Epithelial cell of esophagus (primary cell): ENCODE data around the gene TNFRSF25.
"Not testable (repeated sequence)": the region's sequence is repeated elsewhere in the genome, so short reads cannot be mapped to it uniquely, and the experiment has no call there.

ENCODE experiments used
- DNase-seq: peaks from one replicate; pipeline ENCODE4 v3.0.0; 2010; ENCODE audit warnings: low read depth
- H3K4me3 ChIP-seq: 2 replicates; pipeline ENCODE4 v1.5.1; 2011; ENCODE audit warnings: mild to moderate bottlenecking, low read length, control low read depth
- TF ChIP-seq, protein P1 (sequence below): IDR thresholded peaks from 2 replicates; pipeline ENCODE4 v1.5.1; 2011; ENCODE audit warnings: low read depth, mild to moderate bottlenecking, low read length, control low read depth, inconsistent platforms; ENCODE audit not compliant: insufficient read depth; ENCODE audit errors: missing control alignments

TNFRSF25 gene

DNA sequence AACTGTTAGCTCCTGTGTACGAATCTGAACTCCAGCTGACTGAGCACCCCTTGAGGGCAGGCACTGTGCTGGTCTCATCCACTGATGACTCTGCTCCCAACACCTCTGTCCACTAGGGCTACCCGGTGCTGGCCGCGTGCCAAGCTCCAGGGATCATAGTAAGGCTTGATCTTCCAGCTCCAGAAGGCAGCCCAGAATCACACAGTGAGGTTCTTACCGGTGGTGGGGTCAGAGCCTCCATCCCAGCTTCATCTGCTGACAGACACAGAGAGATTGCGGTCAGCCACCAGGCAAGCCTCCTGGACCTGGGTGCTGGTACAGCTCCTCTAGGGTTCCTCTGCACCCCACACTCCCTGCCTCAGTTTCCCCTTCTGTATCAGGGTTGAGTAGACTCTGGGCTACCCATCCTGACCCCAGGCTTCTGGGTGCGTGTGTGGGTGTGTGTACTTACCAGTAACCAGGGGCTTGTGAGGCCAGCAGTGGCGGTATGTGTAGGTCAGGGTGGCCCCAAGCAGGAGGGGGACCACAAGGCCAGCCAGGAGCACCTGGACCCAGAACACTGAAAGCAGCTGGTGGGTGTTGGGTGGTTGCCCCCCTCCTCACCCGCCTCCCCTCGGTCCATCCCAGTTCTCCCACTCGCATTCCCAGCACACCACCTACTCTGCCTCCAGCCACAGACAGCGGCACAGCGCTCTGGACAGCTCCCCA, 3.4 kb downstream of the TNFRSF25 start:
- no peak for DNase-seq
- H3K4me3 ChIP-seq, result no peak overlapping the region
- TF ChIP-seq, protein P1, sequence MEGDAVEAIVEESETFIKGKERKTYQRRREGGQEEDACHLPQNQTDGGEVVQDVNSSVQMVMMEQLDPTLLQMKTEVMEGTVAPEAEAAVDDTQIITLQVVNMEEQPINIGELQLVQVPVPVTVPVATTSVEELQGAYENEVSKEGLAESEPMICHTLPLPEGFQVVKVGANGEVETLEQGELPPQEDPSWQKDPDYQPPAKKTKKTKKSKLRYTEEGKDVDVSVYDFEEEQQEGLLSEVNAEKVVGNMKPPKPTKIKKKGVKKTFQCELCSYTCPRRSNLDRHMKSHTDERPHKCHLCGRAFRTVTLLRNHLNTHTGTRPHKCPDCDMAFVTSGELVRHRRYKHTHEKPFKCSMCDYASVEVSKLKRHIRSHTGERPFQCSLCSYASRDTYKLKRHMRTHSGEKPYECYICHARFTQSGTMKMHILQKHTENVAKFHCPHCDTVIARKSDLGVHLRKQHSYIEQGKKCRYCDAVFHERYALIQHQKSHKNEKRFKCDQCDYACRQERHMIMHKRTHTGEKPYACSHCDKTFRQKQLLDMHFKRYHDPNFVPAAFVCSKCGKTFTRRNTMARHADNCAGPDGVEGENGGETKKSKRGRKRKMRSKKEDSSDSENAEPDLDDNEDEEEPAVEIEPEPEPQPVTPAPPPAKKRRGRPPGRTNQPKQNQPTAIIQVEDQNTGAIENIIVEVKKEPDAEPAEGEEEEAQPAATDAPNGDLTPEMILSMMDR, result no peak

DNA sequence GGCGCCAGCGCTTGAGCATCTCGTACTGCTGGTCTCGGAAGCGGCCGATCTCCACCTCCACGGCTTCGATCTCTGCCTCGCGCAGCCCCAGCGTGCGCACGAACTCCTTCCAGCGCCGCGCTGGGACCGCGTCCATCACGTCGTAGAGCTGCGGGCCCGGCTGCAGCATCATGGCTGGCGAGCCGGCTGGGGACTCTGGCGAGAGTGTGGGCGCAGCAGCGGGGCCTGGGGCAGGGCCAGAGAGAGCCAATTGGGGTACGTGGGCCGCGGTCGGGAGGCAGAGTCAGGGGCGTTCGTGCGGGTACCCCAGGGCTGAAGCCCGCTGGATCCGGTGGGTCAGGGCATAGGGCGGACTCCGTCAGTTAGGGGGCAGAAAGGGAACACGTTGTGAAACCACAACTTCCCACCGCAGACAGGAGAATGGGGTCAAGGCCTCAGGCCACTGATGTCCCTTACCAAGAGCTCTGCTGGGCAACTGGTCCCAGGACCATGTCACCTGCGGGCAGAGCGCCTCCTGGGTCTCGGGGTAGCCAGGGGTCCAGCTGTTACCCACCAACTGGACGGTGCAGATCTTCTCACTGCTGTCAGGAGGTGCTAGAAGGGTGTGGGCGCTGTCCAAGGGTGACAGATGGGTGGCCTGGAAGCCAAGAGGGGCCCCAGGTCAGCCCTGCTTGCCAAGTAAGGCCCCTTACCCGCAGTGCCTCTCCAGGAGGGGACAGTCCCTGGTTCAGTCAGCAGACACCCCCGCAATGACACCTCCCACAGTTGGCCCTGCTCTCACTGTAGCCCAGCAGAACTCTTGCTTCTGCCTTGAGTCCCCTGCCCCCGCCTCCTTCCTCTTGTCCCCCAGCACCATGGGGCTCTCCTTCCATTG, 4.2 kb downstream of the TNFRSF25 start:
- no peak for DNase-seq
- no peak overlapping the region for H3K4me3 ChIP-seq
- TF ChIP-seq, protein P1, result no peak

DNA sequence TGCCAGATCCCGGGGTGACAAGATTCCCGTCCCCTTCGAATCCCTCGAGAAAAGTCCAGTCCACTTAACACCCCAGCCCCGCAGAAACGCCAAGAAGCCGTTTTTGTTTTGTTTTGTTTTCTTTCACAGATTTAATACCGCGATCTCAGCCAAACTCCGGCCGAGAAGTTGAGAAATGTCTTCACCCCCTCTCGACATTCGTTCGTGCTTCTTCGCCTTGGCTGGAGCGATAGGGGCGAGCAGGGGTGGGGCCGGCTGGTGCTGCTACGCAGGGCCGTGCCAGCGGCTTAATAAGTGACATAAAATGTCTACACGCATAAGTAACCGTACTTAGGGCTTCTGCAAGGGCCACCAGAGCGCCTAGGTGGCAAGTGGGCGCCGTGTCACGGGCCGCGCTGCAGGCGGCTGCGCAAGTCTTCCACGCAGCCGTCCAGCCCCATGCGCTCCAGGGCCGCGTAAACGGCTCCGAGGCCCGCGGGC, 4.9 kb downstream of the TNFRSF25 start:
- no peak overlapping the region for H3K4me3 ChIP-seq
- DNase-seq, result no peak
- TF ChIP-seq, protein P1, result no peak

DNA sequence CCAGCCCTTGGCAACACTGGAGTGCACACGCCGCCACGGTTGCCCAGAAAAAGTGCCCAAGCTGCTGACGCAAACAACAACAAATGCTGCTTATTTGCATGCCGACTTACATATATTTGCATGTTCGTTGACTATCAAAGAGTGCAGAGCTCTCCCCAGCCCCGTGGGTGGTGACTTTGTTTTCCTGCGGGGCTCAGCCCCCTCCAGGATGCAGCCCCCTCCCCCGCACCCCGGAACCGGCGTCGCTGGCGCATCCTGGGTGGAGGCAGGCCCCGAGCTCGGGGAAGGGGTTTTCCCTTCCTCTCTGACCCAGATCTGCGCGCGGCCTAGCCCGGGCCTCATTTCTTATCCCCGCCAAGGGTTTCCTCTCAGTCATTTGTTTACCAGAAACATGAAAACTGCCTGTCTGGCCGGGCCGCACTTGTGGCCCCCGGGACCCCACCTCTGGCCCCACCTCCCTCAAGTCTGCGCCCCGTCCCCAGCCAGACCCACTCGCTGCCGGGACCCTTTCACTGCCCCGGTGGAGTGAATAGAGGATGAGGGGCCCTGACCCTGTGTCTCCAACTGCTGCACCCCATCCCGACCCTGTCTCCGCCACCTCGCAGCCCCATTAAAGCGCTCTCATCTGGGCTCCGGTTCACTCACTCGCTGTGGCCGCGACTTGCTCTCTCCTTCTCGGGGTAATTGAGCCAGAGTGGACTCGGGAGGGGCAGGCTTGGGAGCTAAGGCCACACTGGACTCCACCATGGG, 5.5 kb downstream of the TNFRSF25 start:
- H3K4me3 ChIP-seq, result no peak overlapping the region
- DNase-seq, result no peak
- TF ChIP-seq, protein P1, result no peak

DNA sequence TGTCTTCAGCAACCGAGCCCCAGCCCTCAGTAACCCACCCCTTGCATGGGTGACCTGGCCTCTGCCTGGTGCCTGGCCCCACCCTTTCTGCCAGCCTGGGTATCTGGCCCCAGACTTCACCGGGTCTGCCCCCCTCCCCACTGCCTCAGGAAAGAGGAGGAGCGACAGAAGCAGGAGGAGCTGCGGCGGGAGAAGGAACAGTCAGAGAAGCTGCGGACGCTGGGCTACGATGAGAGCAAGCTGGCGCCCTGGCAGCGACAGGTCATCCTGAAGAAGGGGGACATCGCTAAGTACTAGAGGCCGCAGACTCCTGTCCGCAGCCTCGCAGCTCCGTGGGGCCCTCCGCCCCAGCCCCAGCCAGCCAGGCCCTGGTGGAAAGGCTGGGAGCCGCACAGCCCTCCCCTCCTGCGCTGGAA, 6.1 kb downstream of the TNFRSF25 start:
- TF ChIP-seq, protein P1, result no peak
- no peak for DNase-seq
- no peak overlapping the region for H3K4me3 ChIP-seq

DNA sequence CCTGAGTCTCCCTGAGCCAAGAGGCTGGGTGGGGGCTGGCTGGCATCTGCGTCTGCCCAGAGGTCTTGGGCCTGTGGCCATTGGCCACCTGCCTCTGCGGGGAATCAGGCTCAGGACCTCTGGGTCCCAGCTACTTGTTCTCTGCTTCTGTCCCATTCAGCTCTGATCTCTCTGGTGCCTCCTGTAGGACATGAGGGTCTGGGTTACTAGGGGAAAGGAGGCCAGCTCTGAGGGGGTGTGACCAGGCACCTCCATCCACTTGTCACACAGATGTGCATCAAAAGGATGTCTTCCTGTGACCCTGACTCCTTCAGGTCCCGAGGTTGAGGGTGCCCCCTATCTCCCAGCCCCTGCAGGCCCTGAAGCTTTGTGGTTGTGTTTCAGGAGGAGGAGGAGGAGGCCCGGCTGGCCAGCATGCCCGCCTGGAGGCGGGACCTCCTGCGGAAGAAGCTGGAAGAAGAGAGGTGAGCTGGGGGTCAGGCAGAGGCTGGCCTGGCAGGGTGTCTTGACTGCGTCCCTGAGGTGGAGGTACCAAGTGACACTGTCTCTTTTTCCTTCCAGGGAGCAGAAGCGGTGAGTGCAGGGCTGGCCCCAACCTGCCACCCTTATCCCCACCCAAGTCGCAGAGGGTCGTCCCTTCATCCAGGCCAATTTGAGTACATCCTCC, 9.0 kb downstream of the TNFRSF25 start:
- no peak for DNase-seq
- no peak overlapping the region for H3K4me3 ChIP-seq
- TF ChIP-seq, protein P1, result no peak

DNA sequence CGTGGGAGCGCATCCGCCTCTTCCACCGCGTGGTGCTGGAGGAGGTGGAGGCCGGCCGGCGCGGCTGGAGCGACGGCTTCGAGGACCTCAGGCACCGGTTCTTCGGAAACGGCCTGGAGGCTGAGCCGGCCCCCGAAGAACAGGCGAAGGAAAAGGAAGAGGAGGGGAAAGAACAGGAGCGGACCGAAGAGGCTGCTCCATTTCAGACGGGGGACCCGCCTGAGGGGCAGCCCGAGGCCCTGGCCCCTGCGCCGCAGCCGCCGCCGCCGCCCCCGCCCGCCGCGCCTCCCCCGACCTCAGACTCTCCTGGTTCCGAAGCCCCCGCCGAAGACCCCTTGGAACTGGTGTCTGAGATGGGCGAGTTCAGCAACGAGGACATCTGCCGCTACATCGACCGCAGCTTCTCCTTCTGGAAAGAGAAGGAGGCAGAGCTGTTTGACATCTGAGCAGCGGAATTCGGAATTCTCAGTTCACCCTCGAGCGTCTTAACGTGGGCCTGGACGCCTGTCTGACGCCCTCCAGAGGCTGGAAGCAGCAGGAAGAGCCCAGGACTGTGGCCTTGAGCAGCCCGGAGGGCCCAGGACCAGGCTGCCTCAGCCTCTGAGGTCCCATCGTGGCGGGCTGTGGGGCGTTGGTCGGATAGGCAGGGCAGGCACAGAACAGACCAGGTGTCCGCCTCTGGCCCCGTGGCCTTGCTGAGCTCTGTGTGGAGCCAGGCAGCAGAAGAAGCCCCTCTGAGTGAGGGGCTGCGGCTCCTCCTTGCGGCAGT, 10.0 kb downstream of the TNFRSF25 start:
- not testable (repeated sequence) for DNase-seq, H3K4me3 ChIP-seq
